ENCODE results near the gene CFAP46.

CFAP46 gene

GRCh38 chr10:132942101-132943057 is at the start of gene CFAP46:
Gene CFAP46 (minus strand): TSS chr10:132942570. CDS start chr10:132942484, 86 bp downstream.
- peak; percentile 13 for DNase-seq

GRCh38 chr10:132991706-132992432 is 49.5 kb upstream of the CFAP46 start:
- no peak for DNase-seq

DNA sequence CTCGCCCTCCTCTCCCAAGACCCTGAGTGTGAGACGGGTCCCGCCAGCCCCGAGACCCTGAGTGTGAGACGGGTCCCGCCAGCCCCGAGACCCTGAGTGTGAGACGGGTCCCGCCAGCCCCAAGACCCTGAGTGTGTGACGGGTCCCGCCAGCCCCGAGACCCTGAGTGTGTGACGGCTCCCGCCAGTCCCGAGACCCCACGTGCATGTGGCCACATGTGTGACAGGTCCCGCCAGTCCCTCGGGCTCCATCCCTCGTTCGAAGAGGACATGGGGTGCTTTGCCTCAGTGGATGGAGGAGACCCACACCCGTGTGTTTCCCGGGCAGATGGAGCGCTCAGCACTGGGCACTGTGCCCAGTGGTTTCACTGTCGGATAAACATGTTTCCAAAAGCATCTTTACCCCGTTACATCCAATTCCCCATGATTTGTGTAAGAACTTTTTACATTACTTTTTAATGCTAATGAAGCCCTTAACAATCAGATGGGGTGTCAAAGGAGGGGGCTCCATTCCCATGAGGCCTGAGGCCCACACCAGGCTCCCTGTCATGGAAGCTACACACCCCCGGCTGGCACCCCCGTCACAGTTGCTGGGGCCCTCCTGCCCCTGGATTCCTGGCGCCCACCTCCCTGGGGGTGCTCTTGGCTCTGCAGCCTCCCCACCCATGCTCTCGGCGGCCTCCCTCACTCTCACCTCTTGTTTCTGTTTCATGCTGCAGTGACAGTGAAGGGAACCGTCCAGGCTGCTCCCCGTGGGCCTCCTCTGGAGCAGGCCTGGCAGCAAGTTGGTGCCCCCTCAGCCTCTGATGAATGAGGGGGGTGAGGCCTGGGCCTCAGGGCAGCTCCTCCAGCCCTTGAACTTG is 48.5 kb upstream of the CFAP46 start:
- DNase-seq: no peak

GRCh38 chr10:132989476-132990415 is 47.4 kb upstream of the CFAP46 start:
- DNase-seq: no peak

DNA sequence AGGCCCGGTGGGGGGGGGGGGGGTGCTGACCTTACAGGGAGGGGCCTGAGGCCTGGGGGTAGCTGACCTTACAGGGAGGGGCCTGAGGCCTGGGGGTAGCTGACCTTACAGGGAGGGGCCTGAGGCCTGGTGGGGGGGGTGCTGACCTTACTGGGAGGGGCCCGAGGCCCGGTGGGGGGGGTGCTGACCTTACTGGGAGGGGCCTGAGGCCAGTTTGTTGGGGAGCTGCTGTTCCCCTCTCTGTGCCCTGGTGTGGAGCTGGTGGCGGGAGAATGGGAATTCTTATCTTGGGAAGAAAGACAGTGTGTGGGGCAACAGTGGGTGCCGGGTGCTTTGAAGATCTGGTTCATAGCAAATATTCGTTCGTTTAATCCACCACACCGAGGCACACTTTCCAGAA is 46.6 kb upstream of the CFAP46 start:
- DNase-seq: no peak

DNA sequence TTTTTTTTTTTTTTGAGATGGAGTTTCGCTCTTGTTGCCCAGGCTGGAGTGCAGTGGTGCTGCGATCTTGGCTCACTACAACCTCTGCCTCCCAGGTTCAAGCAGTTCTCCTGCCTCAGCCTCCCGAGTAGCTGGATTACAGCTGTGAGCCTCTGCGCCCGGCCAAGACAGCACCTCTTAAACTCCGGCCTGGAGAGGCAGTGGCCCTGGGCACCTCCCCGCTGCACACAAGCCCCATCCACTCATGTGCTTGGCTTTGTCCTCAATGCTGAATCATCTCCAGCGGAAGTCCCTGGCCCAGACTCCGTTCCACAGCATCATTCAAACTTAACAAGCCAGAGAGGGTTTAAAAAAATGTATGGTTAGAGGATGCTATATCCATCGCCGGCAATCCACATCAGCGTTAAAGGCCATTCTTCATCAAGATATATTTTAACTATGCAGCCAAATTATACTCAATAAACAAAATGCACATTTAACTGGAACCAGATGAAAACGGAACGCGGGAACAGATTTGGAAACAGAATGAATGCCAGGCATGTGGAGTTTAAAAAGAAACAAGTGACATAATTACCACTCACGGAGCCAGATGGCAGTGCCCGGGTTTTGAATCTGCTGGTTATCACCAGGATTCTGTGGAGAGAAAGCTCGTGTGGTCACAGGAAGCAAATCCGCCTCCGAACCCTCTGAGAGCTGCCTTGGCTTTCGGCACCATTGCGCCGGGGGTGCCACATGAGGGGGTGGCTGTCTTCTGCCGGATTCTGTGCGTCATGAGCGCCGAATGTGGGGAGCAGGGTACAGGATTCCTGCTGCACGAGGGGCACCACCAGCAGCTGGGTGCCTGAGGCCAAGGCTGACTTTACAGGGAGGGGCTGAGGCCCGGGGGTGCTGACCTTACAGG is 45.6 kb upstream of the CFAP46 start:
- DNase-seq: peak; percentile 43

DNA sequence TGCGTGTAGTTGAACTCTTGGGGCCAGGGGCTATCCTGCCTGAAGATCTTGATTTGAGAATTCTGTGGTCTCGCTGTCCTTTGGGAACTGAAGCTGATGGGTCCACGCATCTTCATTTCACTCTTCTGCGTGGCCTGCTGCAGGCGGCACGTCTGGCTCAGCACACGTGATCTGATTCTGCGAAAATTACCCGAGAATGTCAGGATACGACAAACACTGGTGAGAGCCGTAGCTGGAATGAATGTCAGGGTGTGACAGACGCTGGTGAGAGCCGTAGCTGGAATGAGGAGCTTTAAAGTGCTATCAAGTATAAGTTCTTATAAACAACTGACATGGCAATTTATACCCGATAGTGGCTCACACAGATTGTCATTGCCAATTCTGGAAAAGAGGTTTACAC is 44.6 kb upstream of the CFAP46 start:
- DNase-seq: no peak

DNA sequence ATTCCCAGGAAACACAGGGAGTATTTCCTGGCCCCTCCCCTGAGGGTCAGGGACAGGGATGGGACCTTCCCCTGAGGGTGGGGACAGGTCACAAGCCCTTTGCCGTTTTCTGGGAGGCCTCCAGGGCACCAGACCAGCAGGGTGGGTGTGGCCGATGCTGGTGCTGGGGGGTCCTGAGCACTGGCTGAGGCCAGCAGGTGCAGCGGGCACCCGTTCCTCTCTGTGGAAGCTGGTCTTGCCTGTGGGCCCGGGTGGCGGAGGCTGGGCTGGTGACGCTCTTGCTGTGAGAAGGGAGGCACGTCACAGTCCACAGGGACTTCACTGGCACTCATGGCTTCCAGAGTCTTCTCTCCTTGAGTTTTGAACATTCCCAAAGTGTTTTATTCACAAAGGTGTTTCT is 44.2 kb upstream of the CFAP46 start:
- DNase-seq: no peak

DNA sequence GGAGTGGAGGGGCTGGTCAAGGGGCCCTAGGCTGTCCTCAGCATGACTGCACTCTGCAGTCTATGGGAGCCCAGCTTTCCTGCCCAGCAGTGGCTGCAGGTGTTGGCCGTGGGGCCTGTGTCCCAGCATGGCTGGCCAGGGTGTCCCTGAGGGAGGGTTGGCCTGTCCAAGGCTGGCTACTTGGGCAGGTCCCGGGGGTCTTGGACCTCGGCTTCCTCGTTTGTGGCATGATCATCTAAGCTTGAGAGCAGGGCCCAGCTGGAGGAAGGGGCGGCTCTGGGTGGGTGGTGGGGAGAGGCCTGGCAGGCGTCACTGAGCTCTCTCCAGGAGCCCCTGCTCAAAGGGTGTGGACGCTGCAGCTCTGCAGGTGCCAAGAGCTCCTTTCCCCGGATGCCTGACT is 43.7 kb upstream of the CFAP46 start:
- no peak for DNase-seq

- no peak for DNase-seq
These were observed 43.2 kb upstream of the CFAP46 start for GRCh38 chr10:132985546-132985900.

GRCh38 chr10:132984801-132985545 is 42.6 kb upstream of the CFAP46 start:
- no peak for DNase-seq

DNA sequence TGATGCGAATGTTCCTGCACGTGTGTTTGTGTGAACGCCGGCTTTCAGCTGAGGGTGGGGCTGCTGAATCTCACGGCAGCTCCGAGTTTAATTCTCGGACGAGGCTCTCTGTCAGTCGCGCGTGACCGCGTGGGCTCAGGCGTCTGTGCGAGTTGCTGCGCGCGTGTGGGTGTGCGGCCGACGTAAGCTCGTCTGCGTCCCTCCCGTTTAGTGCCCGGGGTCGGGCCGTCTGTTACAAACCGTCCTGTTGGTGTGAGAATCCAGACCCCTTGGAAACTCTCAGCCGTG is 41.6 kb upstream of the CFAP46 start:
- no peak for DNase-seq

- no peak for DNase-seq
These were observed 41.1 kb upstream of the CFAP46 start for GRCh38 chr10:132983252-132984007.

- no peak for DNase-seq
These were observed 40.1 kb upstream of the CFAP46 start for GRCh38 chr10:132982301-132982989.

GRCh38 chr10:132981746-132982145 is 39.4 kb upstream of the CFAP46 start:
- DNase-seq: no peak

DNA sequence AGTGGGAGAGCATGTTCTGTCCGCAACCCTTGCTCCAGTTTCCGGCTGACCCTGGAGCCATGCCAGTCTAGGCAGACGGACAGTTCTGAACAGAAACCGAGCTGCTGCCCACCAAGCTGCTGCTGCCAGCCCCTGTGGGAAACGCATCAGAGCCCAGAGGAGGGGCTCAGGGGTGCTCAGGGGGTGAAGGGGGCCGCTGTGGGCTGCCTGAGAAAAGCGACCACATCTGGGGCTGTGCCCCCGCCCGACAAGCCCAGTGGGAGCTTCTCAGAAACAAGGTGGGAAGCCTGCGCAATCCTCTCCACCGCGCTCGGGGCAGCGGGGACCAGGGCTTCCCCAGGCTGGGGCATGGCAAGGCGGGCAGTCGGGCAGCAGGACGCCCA is 38.8 kb upstream of the CFAP46 start:
- DNase-seq: no peak

GRCh38 chr10:132980426-132981172 is 38.2 kb upstream of the CFAP46 start:
- DNase-seq: no peak

Data from MV-4-11 (cell line).